PC-9 (cell line): ENCODE data around the gene FMNL1.

Experiments used
- EZH2 ChIP-seq: fragments of 200-600 bp; sonication (generic); IDR thresholded peaks from 2 replicates; pipeline ENCODE4 v1.8.0; 2017; ENCODE audit warnings: antibody characterized with exemption, low read depth
- TF ChIP-seq, protein P1 (sequence below): fragments of 200-600 bp; sonication (generic); conservative IDR thresholded peaks from 2 replicates; pipeline ENCODE4 v1.6.1; 2017; ENCODE audit warnings: mixed run types, antibody characterized with exemption, mild to moderate bottlenecking, moderate library complexity

DNA sequence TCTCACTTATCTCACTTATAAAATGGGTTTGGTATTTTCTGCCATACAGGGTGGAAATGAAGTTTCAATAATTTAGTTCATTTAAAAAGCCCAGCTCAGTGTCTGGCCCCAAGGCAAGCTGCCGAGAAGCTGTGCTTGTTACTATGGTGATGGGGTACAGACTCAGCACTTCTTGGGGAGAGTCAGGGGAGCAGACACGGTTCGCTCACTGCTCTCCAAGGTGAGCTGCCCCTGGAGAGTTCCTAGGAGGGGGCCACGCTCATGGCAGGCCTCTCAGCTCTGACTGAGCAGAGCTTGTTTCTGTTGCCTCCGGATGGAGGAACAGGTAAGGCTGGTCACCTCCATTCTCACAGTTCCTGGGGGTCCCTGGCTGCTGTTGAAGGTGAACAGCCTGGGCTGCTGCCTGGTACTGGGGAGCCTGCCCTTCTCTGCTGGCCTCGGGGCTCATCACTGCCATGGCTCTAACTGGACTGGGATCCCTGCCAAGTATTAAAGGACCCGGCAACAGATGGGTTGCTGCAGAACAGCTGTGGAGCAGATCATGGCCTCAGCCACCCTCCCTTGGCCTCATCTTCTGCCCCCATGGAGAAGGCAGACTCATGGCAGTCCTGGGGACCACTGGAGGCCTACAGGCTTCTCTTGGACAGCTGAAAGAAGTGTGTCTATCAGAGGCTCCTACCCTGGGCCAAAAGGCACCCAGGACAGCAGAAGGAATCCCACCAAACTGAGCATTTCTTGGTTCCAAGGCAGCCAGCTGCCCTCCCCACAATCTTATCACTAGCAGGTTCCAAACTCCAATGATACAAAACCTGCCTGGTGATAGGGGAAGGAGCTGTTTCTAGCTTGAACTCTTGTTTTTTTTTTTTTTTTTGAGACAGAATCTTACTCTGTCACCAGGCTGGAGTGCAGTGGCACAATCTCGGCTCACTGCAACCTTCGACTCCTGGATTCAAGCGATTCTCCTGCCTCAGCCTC, 66.1 kb downstream of the FMNL1 start:
- TF ChIP-seq, protein P1, sequence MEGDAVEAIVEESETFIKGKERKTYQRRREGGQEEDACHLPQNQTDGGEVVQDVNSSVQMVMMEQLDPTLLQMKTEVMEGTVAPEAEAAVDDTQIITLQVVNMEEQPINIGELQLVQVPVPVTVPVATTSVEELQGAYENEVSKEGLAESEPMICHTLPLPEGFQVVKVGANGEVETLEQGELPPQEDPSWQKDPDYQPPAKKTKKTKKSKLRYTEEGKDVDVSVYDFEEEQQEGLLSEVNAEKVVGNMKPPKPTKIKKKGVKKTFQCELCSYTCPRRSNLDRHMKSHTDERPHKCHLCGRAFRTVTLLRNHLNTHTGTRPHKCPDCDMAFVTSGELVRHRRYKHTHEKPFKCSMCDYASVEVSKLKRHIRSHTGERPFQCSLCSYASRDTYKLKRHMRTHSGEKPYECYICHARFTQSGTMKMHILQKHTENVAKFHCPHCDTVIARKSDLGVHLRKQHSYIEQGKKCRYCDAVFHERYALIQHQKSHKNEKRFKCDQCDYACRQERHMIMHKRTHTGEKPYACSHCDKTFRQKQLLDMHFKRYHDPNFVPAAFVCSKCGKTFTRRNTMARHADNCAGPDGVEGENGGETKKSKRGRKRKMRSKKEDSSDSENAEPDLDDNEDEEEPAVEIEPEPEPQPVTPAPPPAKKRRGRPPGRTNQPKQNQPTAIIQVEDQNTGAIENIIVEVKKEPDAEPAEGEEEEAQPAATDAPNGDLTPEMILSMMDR, result no peak
- no peak for TF ChIP-seq EZH2
